ENCODE data around the gene CRYBB3. TPM values are rescaled to one million over a fixed set of nuclear protein-coding genes. Genes with fewer than 3 reads are reported as not detected.

CRYBB3 gene
- total and polyA plus RNA-seq, 9 donors, result 0.30 to 0.69 TPM; not detected in 7

GRCh38 chr22:25210793-25211192 is 11.1 kb downstream of the CRYBB3 start:
- no peak overlapping the region for H3K27ac ChIP-seq
- WGBS, 3 donors, result 71 to 88% (median 83%) methylated on average over 3 of the region's 3 CpGs
- no peaks in the 10 kb centered on the region for H3K36me3 ChIP-seq
- no peaks in the 10 kb centered on the region for H3K9me3 ChIP-seq
- H3K4me3 ChIP-seq, result no peak overlapping the region
- H3K4me1 ChIP-seq (ENCODE audit: insufficient read depth), result no peaks in the 10 kb centered on the region
- H3K27me3 ChIP-seq, result no peaks in the 10 kb centered on the region
- no peak for DNase-seq
- TF ChIP-seq POLR2A (IDR thresholded peaks at IDR 0.05) (no peak), EP300 (IDR thresholded peaks at IDR 0.05) (no peak)
- TF ChIP-seq, protein P1, sequence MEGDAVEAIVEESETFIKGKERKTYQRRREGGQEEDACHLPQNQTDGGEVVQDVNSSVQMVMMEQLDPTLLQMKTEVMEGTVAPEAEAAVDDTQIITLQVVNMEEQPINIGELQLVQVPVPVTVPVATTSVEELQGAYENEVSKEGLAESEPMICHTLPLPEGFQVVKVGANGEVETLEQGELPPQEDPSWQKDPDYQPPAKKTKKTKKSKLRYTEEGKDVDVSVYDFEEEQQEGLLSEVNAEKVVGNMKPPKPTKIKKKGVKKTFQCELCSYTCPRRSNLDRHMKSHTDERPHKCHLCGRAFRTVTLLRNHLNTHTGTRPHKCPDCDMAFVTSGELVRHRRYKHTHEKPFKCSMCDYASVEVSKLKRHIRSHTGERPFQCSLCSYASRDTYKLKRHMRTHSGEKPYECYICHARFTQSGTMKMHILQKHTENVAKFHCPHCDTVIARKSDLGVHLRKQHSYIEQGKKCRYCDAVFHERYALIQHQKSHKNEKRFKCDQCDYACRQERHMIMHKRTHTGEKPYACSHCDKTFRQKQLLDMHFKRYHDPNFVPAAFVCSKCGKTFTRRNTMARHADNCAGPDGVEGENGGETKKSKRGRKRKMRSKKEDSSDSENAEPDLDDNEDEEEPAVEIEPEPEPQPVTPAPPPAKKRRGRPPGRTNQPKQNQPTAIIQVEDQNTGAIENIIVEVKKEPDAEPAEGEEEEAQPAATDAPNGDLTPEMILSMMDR (IDR thresholded peaks at IDR 0.05), result no peak
- intact Hi-C loops (cut with DNase I), result no loop called here

DNA sequence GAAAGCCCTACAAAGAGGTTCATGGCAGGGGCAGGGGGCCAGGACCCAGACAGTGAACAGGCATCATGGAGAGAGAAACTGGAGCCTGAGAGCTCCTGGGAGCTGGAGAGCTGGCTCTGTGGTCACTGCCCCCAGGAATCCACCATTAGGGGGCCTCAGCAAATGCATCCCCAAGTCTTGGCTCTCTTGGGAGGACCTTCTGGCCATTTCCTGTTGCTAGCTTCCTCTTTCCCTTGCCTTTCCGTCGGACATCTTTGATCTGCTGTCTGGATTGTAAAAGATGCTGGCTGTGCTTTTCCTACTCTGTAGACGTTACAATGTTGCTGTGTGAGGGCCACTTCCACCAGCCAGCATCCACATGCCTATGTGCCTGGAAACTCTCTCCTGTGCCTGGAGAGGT is 12.7 kb downstream of the CRYBB3 start:
- Histone ChIP-seq H3K4me3 (no peak overlapping the region), H3K36me3 (no peaks in the 10 kb centered on the region), H3K27ac (no peak overlapping the region), H3K27me3 (no peaks in the 10 kb centered on the region), H3K4me1 (ENCODE audit: insufficient read depth) (no peaks in the 10 kb centered on the region), H3K9me3 (no peaks in the 10 kb centered on the region)
- DNase-seq, result no peak
- TF ChIP-seq POLR2A (IDR thresholded peaks at IDR 0.05) (no peak), EP300 (IDR thresholded peaks at IDR 0.05) (no peak)
- TF ChIP-seq, protein P1 (IDR thresholded peaks at IDR 0.05), result no peak
- intact Hi-C loops (cut with DNase I), result no loop called here
- 43 to 60% (median 49%) methylated on average over 3 of the region's 3 CpGs for WGBS, 3 donors

- Histone ChIP-seq H3K4me3 (no peak overlapping the region), H3K27ac (no peak overlapping the region), H3K36me3 (no peaks in the 10 kb centered on the region), H3K27me3 (no peaks in the 10 kb centered on the region), H3K4me1 (ENCODE audit: insufficient read depth) (no peaks in the 10 kb centered on the region), H3K9me3 (no peaks in the 10 kb centered on the region)
- TF ChIP-seq POLR2A (IDR thresholded peaks at IDR 0.05) (no peak), EP300 (IDR thresholded peaks at IDR 0.05) (no peak)
- TF ChIP-seq, protein P1 (IDR thresholded peaks at IDR 0.05), result no peak
- intact Hi-C loops (cut with DNase I), result no loop called here
- whole genome bisulfite sequencing, 3 donors, result 72 to 75% (median 73%) methylated on average over 3 of the region's 3 CpGs
- DNase-seq, result no peak
Observed at GRCh38 chr22:25213221-25213620, 13.6 kb downstream of the CRYBB3 start.

GRCh38 chr22:25216230-25216629 is 16.6 kb downstream of the CRYBB3 start:
- H3K36me3 ChIP-seq, result no peaks in the 10 kb centered on the region
- H3K4me1 ChIP-seq (ENCODE audit: insufficient read depth), result no peaks in the 10 kb centered on the region
- H3K4me3 ChIP-seq, result no peak overlapping the region
- no peaks in the 10 kb centered on the region for H3K9me3 ChIP-seq
- no peak for DNase-seq
- no peaks in the 10 kb centered on the region for H3K27me3 ChIP-seq
- intact Hi-C loops (cut with DNase I), result no loop called here
- H3K27ac ChIP-seq, result no peak overlapping the region
- 61 to 67% (median 65%) methylated on average over 2 of the region's 2 CpGs for WGBS, 3 donors
- TF ChIP-seq, protein P1 (IDR thresholded peaks at IDR 0.05), result no peak
- no peak for TF ChIP-seq POLR2A (IDR thresholded peaks at IDR 0.05)
- no peak for TF ChIP-seq EP300 (IDR thresholded peaks at IDR 0.05)
